ENCODE results near the gene SLCO3A1.

Gene SLCO3A1

GRCh38 chr15:91880373-91880772, 26.9 kb downstream of the SLCO3A1 start:
- TF ChIP-seq, protein P1, sequence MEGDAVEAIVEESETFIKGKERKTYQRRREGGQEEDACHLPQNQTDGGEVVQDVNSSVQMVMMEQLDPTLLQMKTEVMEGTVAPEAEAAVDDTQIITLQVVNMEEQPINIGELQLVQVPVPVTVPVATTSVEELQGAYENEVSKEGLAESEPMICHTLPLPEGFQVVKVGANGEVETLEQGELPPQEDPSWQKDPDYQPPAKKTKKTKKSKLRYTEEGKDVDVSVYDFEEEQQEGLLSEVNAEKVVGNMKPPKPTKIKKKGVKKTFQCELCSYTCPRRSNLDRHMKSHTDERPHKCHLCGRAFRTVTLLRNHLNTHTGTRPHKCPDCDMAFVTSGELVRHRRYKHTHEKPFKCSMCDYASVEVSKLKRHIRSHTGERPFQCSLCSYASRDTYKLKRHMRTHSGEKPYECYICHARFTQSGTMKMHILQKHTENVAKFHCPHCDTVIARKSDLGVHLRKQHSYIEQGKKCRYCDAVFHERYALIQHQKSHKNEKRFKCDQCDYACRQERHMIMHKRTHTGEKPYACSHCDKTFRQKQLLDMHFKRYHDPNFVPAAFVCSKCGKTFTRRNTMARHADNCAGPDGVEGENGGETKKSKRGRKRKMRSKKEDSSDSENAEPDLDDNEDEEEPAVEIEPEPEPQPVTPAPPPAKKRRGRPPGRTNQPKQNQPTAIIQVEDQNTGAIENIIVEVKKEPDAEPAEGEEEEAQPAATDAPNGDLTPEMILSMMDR (IDR thresholded peaks at IDR 0.05; ENCODE audit: low read depth, low read length), result no peak
- no peak overlapping the region for H3K4me3 ChIP-seq (ENCODE audit: low read depth, low read length)

GRCh38 chr15:91881569-91882297, 28.2 kb downstream of the SLCO3A1 start:
- TF ChIP-seq, protein P1 (IDR thresholded peaks at IDR 0.05; ENCODE audit: low read depth, low read length), result no peak
- H3K4me3 ChIP-seq (ENCODE audit: low read depth, low read length), result no peak overlapping the region

- TF ChIP-seq, protein P1 (IDR thresholded peaks at IDR 0.05; ENCODE audit: low read depth, low read length), result no peak
- no peak overlapping the region for H3K4me3 ChIP-seq (ENCODE audit: low read depth, low read length)
Observed at GRCh38 chr15:91882858-91883586, 29.5 kb downstream of the SLCO3A1 start.

DNA sequence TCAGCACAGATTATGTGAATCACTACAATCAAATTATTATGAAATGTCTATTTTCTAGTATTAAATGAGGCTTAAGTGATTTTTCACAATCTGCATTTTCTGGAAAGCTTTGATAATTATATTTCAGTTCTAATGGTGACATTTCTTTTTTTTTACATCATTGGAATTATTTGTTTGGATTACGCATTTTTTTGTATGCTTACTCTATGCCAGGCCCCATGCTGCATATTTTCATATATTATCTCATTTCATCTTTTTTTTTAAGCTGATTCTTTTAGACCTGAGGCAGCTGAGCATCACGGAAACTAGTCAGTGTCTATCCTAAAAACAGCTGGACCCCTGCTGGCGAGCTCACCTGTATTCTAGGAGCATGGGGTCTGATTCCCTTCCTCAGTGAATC, 31.1 kb downstream of the SLCO3A1 start:
- no peak overlapping the region for H3K4me3 ChIP-seq (ENCODE audit: low read depth, low read length)
- TF ChIP-seq, protein P1 (IDR thresholded peaks at IDR 0.05; ENCODE audit: low read depth, low read length), result no peak

DNA sequence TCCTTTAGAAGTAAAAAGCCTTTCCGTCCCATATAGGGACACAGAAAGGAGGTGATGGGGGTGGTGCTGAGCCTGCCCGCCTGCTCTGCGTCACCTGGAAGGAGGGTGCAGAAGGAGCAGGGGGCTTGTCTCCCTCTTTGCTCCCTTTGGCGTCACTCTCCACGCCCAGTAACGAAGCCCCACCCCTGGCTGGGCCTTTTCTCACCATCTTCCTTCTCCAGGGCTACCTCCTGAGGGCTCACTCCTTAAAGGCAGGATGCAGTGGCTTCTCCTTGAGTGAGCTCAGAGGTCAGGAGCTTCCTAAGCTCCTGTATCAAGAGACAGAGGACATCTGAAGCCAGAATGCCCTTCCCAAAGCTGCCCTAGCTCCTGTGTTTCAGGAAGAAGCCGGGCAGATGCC, 31.5 kb downstream of the SLCO3A1 start:
- TF ChIP-seq, protein P1 (IDR thresholded peaks at IDR 0.05; ENCODE audit: low read depth, low read length), result no peak
- H3K4me3 ChIP-seq (ENCODE audit: low read depth, low read length), result no peak overlapping the region

DNA sequence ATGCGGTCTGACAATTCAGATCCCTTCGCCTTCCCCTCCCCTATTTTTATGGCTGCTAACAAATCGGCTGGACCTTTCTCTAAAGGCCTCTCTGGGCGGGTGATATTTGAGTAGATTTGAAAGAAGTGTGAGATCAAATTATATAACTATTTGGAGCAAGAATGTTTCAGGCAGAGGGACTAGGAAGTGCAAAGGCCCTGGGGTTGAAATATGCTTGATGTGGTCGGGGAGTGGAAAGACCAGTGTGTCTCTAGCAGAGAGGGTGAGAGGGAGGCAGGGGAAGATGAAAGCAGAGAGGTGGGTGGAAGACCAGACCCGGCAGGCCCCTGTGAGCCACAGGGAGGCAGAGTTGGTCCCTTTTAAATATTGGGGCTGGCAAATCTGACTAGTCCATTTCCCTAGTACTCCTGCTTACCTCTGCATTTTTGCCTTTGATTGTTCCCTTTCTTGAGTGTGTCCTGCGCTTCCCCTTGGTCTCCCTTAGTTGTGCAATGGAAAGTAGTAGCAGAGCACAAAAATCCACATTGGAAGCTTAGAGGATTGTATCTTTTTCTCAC, 32.3 kb downstream of the SLCO3A1 start:
- H3K4me3 ChIP-seq (ENCODE audit: low read depth, low read length), result no peak overlapping the region
- TF ChIP-seq, protein P1 (IDR thresholded peaks at IDR 0.05; ENCODE audit: low read depth, low read length), result no peak

- TF ChIP-seq, protein P1 (IDR thresholded peaks at IDR 0.05; ENCODE audit: low read depth, low read length), result no peak
- no peak overlapping the region for H3K4me3 ChIP-seq (ENCODE audit: low read depth, low read length)
Observed at GRCh38 chr15:91886878-91887277, 33.4 kb downstream of the SLCO3A1 start.
